GM23338 (cell line): ENCODE data around the gene RABL6. TPM values are rescaled to one million over a fixed set of nuclear protein-coding genes. Genes with fewer than 3 reads are reported as not detected.

ENCODE experiments used
- ATAC-seq: fragments of 200-7000 bp; cut with Tn5 transposase; 3 replicates; pipeline ENCODE4 v1.9.1; 2020
- DNase-seq: peaks from one replicate; pipeline ENCODE4 v3.0.0-alpha.2; 2015; ENCODE audit warnings: low spot score
- H2AFZ ChIP-seq: fragments of 200-600 bp; sonication (generic); 2 replicates; pipeline ENCODE4 v1.8.0; 2016; ENCODE audit warnings: antibody characterized with exemption, mild to moderate bottlenecking, moderate library complexity
- H3F3A ChIP-seq: fragments of 200-600 bp; sonication (generic); replicated peaks from 2 replicates; pipeline ENCODE4 v1.8.0; 2017; ENCODE audit warnings: antibody characterized with exemption, mixed run types, low read depth
- H3K27ac ChIP-seq: fragments of 200-600 bp; sonication (generic); 2 replicates; pipeline ENCODE4 v1.6.1; 2016; ENCODE audit warnings: low read depth
- H3K27me3 ChIP-seq: fragments of 200-600 bp; sonication (generic); 2 replicates; pipeline ENCODE4 v1.8.0; 2016; ENCODE audit warnings: mild to moderate bottlenecking, mixed run types, moderate library complexity; ENCODE audit not compliant: insufficient read depth
- H3K36me3 ChIP-seq: fragments of 200-600 bp; sonication (generic); 2 replicates; pipeline ENCODE4 v1.8.0; 2016; ENCODE audit warnings: mild to moderate bottlenecking; ENCODE audit not compliant: insufficient read depth
- H3K4me1 ChIP-seq: fragments of 200-600 bp; sonication (generic); 2 replicates; pipeline ENCODE4 v1.8.0; 2016; ENCODE audit warnings: mild to moderate bottlenecking, moderate library complexity; ENCODE audit not compliant: insufficient read depth
- H3K4me2 ChIP-seq: fragments of 200-600 bp; sonication (generic); 2 replicates; pipeline ENCODE4 v1.7.1; 2017; ENCODE audit warnings: mixed run types
- H3K4me3 ChIP-seq: fragments of 200-600 bp; sonication (generic); 2 replicates; pipeline ENCODE4 v1.6.1; 2016; ENCODE audit warnings: mixed run types
- H3K79me2 ChIP-seq: fragments of 200-600 bp; sonication (generic); replicated peaks from 2 replicates; pipeline ENCODE4 v1.8.0; 2017; ENCODE audit warnings: mild to moderate bottlenecking; ENCODE audit not compliant: insufficient read depth
- H3K9me2 ChIP-seq: fragments of 200-600 bp; sonication (generic); 2 replicates; pipeline ENCODE4 v1.8.0; 2017; ENCODE audit not compliant: insufficient read depth
- H4K20me1 ChIP-seq: fragments of 200-600 bp; sonication (generic); replicated peaks from 2 replicates; pipeline ENCODE4 v1.8.0; 2017; ENCODE audit warnings: mild to moderate bottlenecking; ENCODE audit not compliant: insufficient read depth
- H3K27ac Mint-ChIP-seq: 2 replicates; pipeline ENCODE4 v1.8.0; 2020; ENCODE audit warnings: inconsistent platforms, mild to moderate bottlenecking, moderate library complexity, mixed read lengths
- H3K27me3 Mint-ChIP-seq: 3 replicates; pipeline ENCODE4 v1.8.0; 2022; ENCODE audit warnings: low read depth, mild to moderate bottlenecking, moderate library complexity, mixed read lengths, inconsistent platforms; ENCODE audit not compliant: insufficient read depth, poor library complexity
- H3K36me3 Mint-ChIP-seq: 3 replicates; pipeline ENCODE4 v1.8.0; 2021; ENCODE audit warnings: low read depth, mild to moderate bottlenecking, inconsistent platforms, moderate library complexity, mixed read lengths
- H3K4me1 Mint-ChIP-seq: 3 replicates; pipeline ENCODE4 v1.8.0; 2020; ENCODE audit warnings: mild to moderate bottlenecking, inconsistent platforms, mixed read lengths
- H3K4me3 Mint-ChIP-seq: 3 replicates; pipeline ENCODE4 v1.8.0; 2021; ENCODE audit warnings: moderate library complexity, mild to moderate bottlenecking, inconsistent platforms, mixed read lengths
- H3K9me3 Mint-ChIP-seq: 3 replicates; pipeline ENCODE4 v1.8.0; 2020; ENCODE audit warnings: moderate library complexity, mild to moderate bottlenecking, inconsistent platforms, mixed read lengths
- EZH2 ChIP-seq: fragments of 200-600 bp; sonication (generic); IDR thresholded peaks from one replicate; pipeline ENCODE4 v1.8.0; 2017; ENCODE audit warnings: antibody characterized with exemption, mild to moderate bottlenecking, low read depth; ENCODE audit not compliant: unreplicated experiment
- JUNB ChIP-seq: IDR thresholded peaks from one replicate; pipeline ENCODE4 v1.6.1; 2016; ENCODE audit warnings: antibody characterized with exemption; ENCODE audit not compliant: unreplicated experiment
- POLR2AphosphoS5 ChIP-seq: IDR thresholded peaks from 2 replicates; pipeline ENCODE4 v1.6.1; 2016; ENCODE audit warnings: antibody characterized with exemption, low read depth
- polyA plus RNA-seq: library from polyadenylated mRNA; unstranded; fragments of >200 nt; fragmentation: Nextera tagmentation; extraction: Ambion mirVana; gene quantifications from 2 replicates; pipeline ENCODE4 v1.2.1, GENCODE V29; 2016
- total RNA-seq: library from RNA; depleted of rRNA; stranded (reverse); fragments of >200 nt; shearing (Covaris generic); gene quantifications from 2 replicates; pipeline ENCODE4 v1.2.3, GENCODE V29; 2014
- TF ChIP-seq, protein P1 (sequence below): IDR thresholded peaks from one replicate; pipeline ENCODE4 v1.6.1; 2018; ENCODE audit warnings: antibody characterized with exemption; ENCODE audit not compliant: unreplicated experiment

The RABL6 gene
- total and polyA plus RNA-seq, 2 experiments from 2014 or later, result 59.1 to 127 TPM

DNA sequence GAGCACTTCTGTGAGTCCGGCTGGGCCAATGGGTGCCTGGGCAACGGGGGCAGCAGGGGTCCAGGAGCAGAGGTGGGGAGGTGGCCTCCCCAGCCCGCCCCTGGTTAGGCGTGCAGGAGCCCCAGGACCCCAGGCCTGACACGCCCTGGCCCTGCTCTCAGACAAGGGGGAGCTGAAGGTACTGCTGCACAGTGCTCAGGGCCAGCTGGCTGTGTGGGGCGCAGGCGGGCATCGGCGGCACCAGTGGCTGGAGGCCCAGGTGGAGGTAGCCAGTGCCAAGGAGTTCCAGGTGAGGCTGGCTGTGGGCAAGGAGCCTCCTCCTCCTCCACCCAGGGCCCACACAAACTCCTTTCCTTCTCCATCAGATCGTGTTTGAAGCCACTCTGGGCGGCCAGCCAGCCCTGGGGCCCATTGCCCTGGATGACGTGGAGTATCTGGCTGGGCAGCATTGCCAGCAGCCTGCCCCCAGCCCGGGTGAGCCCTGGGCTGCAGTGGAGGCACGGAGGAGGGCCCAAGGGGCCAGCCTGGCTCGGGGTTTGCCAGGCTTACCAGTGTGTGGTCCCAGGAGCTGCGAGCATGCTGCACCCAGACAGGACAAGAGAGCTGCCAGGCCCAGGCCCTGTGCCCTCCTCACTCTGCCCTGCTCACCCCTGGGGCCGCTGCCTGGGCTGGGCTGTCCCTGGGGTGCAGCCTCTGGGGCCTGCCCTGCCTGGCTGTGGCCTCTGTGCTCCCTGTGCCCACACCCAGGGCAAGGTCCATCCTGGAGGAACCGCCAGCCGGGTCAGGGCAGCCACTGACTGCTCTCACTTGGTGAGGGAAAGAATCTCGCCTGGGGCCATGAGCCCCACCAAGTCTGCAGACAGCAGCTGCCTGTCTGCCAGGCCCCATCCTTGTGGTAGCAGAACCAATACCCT, 51.4 kb downstream of the RABL6 start:
- no peak overlapping the region for H3K4me3 Mint-ChIP-seq
- no peaks in the 10 kb centered on the region for H3K4me1 ChIP-seq
- no peaks in the 10 kb centered on the region for H3K9me3 Mint-ChIP-seq
- no peak overlapping the region for H3K4me2 ChIP-seq
- H3K27ac Mint-ChIP-seq, result no peak overlapping the region
- no peak overlapping the region for H3K27ac ChIP-seq
- no peaks in the 10 kb centered on the region for H3K4me1 Mint-ChIP-seq
- no peaks in the 10 kb centered on the region for H3K9me2 ChIP-seq
- H3K4me3 ChIP-seq, result no peak overlapping the region
- DNase-seq, result no peak
- peaks cover 11% of the 10 kb centered on the region for H4K20me1 ChIP-seq
- H3K36me3 Mint-ChIP-seq, result peaks cover 30% of the 10 kb centered on the region
- no peaks in the 10 kb centered on the region for H3K27me3 Mint-ChIP-seq
- H3K27me3 ChIP-seq, result no peaks in the 10 kb centered on the region
- 0 out of 2 replicates have a peak, but pooled peaks cover 2% of the 10 kb centered on the region for H3F3A ChIP-seq
- TF ChIP-seq EZH2, result no peak
- TF ChIP-seq POLR2AphosphoS5, result peak; percentile 17; the same call in 1 of the 2 replicates
- no peak for TF ChIP-seq JUNB
- no peak overlapping the region for H2AFZ ChIP-seq
- ATAC-seq, result no peak
- peaks cover 13% of the 10 kb centered on the region for H3K36me3 ChIP-seq
- H3K79me2 ChIP-seq, result peaks cover 5% of the 10 kb centered on the region

DNA sequence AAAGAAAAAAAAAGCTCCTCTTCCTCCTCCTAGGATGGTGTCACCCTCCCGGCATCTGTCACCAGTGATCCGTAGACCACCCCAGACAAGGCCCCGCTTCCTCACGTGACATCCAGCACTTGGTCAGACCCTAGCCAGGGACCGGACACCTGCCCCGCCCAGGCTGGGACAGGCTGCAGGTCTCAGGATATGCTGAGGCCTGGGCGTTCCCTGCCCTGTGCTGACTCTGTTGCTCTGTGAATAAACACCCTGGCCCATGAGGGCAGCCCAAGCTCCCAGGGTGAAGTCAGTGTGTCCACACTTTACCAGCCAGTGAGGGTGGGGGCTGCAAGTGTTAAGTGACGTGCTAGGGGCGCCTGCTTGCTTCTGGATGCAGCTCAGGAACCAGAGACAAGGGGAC, 52.8 kb downstream of the RABL6 start:
- Histone ChIP-seq H2AFZ (no peak overlapping the region), H3K27me3 (no peaks in the 10 kb centered on the region), H3K79me2 (peaks cover 20% of the 10 kb centered on the region), H4K20me1 (peaks cover 20% of the 10 kb centered on the region), H3K36me3 (peaks cover 13% of the 10 kb centered on the region), H3K4me2 (no peak overlapping the region), H3K27ac (no peak overlapping the region), H3K4me1 (peaks cover 3% of the 10 kb centered on the region; the same call in 1 of the 2 replicates), H3F3A (0 out of 2 replicates have a peak, but pooled peaks cover 2% of the 10 kb centered on the region), H3K9me2 (no peaks in the 10 kb centered on the region), H3K4me3 (no peak overlapping the region)
- ATAC-seq (no peak), DNase-seq (no peak)
- Mint-ChIP-seq H3K27me3 (peaks cover 3% of the 10 kb centered on the region), H3K27ac (no peak overlapping the region), H3K4me3 (no peak overlapping the region), H3K36me3 (peaks cover 41% of the 10 kb centered on the region), H3K9me3 (no peaks in the 10 kb centered on the region), H3K4me1 (peaks cover 5% of the 10 kb centered on the region)
- peak; percentile 22; the same call in 1 of the 2 replicates for TF ChIP-seq POLR2AphosphoS5
- TF ChIP-seq, protein P1, sequence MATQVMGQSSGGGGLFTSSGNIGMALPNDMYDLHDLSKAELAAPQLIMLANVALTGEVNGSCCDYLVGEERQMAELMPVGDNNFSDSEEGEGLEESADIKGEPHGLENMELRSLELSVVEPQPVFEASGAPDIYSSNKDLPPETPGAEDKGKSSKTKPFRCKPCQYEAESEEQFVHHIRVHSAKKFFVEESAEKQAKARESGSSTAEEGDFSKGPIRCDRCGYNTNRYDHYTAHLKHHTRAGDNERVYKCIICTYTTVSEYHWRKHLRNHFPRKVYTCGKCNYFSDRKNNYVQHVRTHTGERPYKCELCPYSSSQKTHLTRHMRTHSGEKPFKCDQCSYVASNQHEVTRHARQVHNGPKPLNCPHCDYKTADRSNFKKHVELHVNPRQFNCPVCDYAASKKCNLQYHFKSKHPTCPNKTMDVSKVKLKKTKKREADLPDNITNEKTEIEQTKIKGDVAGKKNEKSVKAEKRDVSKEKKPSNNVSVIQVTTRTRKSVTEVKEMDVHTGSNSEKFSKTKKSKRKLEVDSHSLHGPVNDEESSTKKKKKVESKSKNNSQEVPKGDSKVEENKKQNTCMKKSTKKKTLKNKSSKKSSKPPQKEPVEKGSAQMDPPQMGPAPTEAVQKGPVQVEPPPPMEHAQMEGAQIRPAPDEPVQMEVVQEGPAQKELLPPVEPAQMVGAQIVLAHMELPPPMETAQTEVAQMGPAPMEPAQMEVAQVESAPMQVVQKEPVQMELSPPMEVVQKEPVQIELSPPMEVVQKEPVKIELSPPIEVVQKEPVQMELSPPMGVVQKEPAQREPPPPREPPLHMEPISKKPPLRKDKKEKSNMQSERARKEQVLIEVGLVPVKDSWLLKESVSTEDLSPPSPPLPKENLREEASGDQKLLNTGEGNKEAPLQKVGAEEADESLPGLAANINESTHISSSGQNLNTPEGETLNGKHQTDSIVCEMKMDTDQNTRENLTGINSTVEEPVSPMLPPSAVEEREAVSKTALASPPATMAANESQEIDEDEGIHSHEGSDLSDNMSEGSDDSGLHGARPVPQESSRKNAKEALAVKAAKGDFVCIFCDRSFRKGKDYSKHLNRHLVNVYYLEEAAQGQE, result no peak
